ENCODE measurements around the gene SLC32A1.

The SLC32A1 gene

DNA sequence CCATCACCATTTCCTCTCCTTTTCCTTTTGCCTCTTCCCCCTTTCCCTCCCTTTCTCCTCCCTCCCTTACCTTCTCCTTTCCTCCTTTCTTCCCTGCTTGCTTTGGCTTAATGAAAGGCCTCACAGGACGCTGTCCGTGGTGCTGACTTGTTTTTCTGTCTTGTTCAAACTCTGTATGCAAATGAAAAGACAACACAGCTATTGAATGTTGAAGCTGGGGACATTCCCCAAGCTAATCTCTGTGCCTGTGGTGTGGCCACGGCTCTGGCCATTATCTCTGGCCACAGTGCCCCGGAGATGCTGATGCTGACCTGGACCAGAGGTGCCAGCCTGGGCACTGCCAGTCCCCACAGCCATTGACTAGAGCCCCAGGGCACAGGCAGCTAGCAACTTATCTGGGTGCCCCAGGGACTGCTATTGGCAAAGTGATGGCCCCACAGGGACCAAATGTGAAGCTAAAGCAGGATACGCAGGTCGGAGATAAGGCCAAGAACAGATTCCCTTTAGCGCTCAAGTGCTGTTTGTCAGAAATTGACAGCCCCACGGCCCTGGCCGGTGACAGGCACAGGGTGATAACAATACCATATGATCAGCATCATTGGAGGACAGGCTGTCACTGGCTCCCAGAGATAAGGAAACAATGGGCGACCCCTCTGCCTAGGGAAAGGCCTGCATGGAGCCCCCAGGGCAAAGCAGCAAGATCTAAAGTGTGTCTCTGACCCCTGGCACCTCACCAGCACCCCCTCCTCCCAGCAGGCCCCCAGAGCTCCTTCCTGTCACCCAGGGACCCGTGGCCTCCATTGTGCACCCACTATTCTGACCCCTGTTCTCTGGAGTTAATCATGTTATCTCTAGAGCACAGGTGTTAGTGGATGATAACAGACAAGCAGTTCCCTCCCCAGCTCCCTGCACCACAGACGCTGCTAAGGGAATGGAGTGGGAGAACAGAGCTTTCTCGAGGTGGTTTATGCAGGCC is 31.6 kb upstream of the SLC32A1 start:
- TF ChIP-seq CTCF (IDR thresholded peaks at IDR 0.05; ENCODE audit: control extremely low read depth, extremely low read depth, low read depth, missing control alignments) = no peak
- ChIA-PET CTCF (interaction anchor here (1.2 to 1.4 kb wide), 2 partner anchors 34 to 67 kb away, joined by 3 read pairs; no protein-coding TSS in a partner anchor), POLR2A (no interaction called here)
- DNase-seq (ENCODE audit: extremely low spot score) = peak; percentile 50

- ChIA-PET CTCF (interaction anchor here (0.9 to 1.6 kb wide), 2 partner anchors 35 to 39 kb away, joined by 3 to 5 read pairs; no protein-coding TSS in a partner anchor), POLR2A (no interaction called here)
- TF ChIP-seq CTCF (IDR thresholded peaks at IDR 0.05; ENCODE audit: control extremely low read depth, extremely low read depth, low read depth, missing control alignments) = no peak
- DNase-seq (ENCODE audit: extremely low spot score) = no peak
Measured at GRCh38 chr20:38697306-38697705, 27.0 kb upstream of the SLC32A1 start.

DNA sequence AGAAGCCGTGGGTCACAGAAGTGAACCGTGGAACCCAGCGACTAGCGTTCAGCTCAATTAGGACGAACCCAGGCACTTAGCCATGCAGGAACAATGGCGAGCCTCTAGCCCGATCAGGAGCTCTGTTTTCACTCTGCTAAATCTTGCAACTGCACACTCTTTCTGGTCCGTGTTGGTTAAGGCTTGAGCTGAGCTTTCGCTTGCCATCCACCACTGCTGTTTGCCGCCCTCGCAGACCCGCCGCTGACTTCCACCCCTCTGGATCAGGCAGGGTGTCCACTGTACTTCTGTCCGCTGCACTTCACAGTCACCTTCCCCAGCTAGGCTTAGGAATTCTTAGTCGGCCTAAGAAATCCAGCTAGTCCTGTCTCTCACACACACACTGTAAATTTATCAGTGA is 25.7 kb upstream of the SLC32A1 start:
- ChIA-PET POLR2A (no interaction called here), CTCF (interaction anchor here (1.6 kb wide), 1 partner anchor 34 kb away, joined by 5 read pairs; no protein-coding TSS in a partner anchor)
- no peak for TF ChIP-seq CTCF (IDR thresholded peaks at IDR 0.05; ENCODE audit: control extremely low read depth, extremely low read depth, low read depth, missing control alignments)
- DNase-seq (ENCODE audit: extremely low spot score) = no peak

GRCh38 chr20:38700141-38700540 is 24.1 kb upstream of the SLC32A1 start:
- ChIA-PET POLR2A (no interaction called here), CTCF (no interaction called here)
- DNase-seq (ENCODE audit: extremely low spot score) = no peak
- TF ChIP-seq CTCF (IDR thresholded peaks at IDR 0.05; ENCODE audit: control extremely low read depth, extremely low read depth, low read depth, missing control alignments) = no peak

GRCh38 chr20:38700926-38701325 is 23.4 kb upstream of the SLC32A1 start:
- DNase-seq (ENCODE audit: extremely low spot score) = no peak
- no peak for TF ChIP-seq CTCF (IDR thresholded peaks at IDR 0.05; ENCODE audit: control extremely low read depth, extremely low read depth, low read depth, missing control alignments)
- ChIA-PET POLR2A (no interaction called here), CTCF (no interaction called here)

GRCh38 chr20:38703526-38703925 is 20.8 kb upstream of the SLC32A1 start:
- TF ChIP-seq CTCF (IDR thresholded peaks at IDR 0.05; ENCODE audit: control extremely low read depth, extremely low read depth, low read depth, missing control alignments) = no peak
- POLR2A ChIA-PET = no interaction called here
- CTCF ChIA-PET = interaction anchor here (1.2 to 2.0 kb wide), 3 partner anchors 9 to 86 kb away, joined by 3 to 9 read pairs (median 4); no protein-coding TSS in a partner anchor
- DNase-seq (ENCODE audit: extremely low spot score) = no peak

Data from GM10248 (cell line).